GM21528 (cell line): Measurements from ENCODE around the gene TRUB1.

Experiments used
- ATAC-seq: cut with Tn5 transposase; IDR thresholded peaks from one replicate; pipeline ENCODE4 v1.9.1; 2021; ENCODE audit warnings: mild to moderate bottlenecking, moderate library complexity; ENCODE audit not compliant: unreplicated experiment, low FRiP score

The TRUB1 gene

DNA sequence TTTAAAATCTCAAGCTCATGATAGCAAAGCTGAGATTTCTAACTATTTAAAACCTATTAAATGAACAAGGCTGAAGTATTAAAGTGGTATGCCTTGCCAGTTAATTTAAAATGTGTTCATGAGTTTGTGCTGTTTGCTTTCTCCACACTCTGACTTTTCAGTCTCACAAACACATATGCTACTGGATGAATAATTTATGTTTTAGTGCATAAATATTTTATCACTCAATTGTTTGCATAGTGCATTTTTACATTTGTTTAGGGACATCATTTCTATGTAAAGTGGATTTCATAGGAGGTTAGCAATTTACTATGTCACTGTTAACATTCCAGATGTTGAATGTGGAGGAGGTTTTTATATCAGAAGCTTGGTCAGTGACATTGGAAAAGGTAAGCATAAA lies 36.0 kb downstream of the TRUB1 start:
- ATAC-seq, result no peak

GRCh38 chr10:114974625-114975024 lies 36.6 kb downstream of the TRUB1 start:
- ATAC-seq, result no peak

GRCh38 chr10:114975091-114975490 lies 37.1 kb downstream of the TRUB1 start:
- ATAC-seq, result no peak

- ATAC-seq, result no peak
Measured at GRCh38 chr10:114982989-114983388, 45.0 kb downstream of the TRUB1 start.

- no peak for ATAC-seq
Measured at GRCh38 chr10:114987995-114988394, 50.0 kb downstream of the TRUB1 start.

DNA sequence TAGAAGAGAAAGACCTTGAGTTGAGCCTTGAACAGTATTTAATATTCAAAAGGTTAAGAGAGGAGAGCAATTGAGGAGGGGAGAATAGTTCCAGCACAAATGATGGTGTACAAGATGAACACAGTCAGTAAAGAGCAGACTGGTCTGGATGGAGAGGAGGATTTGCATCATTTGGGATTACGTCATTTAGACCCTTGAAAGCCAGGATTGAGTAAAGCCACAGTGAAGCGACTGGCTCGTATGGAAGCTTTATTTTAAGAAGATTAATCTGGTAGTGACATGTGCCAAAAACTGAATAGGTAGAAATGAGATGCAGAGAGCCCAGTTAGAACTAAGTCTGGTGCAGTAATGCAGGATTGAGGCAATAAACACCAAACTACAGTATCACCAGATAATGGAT lies 52.6 kb downstream of the TRUB1 start:
- no peak for ATAC-seq

DNA sequence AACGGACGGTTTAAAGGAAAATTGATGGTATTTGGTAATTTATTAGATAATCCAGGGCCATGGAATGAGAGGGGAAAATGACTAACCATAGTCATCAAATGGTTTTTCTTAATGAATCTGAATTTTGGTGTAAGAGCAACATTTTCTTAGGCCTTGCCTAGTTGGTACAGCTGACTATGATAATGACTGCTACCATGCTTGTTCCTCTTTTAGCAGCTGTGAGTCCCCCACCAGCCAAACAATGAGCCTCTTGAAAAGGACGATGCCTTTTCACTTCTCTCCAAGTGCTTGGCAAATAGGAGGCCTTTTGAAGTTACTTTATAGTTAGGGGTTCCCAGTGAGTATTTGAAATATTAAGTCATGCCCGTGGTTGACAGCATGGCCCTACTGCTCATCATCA lies 53.0 kb downstream of the TRUB1 start:
- no peak for ATAC-seq

- no peak for ATAC-seq
Measured at GRCh38 chr10:114992189-114992775, 54.3 kb downstream of the TRUB1 start.

DNA sequence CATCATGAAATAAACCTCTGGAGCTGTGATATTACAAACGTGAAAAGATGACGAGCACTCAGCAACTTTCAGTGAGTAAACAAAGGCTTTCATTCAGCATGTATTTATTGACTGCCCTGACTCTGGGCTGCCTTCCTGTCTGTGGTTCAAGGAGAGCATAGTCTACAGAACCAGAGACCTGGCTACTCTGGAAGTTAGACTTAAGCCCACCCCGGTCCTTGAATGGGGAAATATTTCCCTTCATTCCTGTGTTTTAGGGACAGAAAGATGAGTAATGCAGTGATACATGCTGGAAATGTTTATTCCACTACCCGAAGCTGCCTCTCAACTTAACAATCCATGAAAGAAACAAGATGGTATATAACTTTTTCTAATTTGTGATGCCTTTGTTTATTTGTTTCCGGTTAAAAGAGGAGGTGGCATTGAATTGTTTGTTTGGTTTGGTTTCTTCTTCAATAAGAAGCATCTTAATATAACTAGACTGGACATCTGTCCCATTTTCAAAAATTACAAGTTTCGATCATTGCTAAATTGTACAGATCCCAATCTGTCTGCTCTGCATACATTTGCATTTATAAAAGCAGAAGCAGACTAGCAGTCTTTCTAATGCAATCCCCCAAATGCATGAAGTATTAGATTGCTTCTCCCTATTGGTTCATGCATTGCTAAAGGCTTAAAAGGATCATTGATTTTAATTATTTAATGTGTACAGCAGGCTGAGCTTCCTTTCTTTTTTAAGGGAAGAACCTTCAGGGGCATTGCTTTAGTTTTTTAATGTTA lies 57.7 kb downstream of the TRUB1 start:
- ATAC-seq, result no peak

DNA sequence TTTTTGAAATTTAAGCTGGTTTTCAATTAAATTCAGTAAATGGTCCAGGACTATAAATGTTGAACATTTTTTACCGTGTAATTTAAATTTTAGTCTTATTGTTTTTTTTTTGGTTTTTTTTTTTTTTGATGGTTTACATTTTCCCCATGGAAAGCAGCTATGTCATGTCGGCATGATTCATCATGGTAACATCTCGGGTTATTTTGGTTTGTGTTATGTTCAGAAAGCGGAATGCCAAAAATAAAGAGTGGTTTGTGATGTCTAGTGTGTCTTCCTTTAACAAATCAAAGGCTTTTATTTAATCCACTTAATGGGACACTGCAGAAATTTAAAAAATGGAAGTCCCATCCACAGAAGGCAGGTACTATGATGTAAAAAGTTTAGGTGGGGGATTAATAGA lies 58.5 kb downstream of the TRUB1 start:
- no peak for ATAC-seq

DNA sequence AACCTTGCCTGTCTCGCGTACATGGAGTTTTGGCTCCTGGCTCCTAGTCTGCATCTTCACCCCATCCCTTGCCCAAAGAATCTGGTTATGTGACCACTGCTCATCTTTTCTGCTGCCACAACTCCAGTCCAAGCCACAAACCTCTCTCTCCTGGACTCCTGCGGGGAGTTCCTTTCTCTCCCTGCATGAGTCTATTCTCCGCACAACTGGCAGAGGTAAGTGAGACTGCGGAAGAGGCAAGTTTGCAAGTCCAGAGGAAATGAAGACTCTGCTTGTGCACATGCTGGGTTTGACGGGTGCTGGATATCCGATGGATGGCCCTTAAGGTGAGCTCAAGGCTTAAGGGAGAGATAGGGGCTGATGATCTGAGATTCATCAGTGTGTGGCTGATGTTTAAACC lies 61.0 kb downstream of the TRUB1 start:
- no peak for ATAC-seq

DNA sequence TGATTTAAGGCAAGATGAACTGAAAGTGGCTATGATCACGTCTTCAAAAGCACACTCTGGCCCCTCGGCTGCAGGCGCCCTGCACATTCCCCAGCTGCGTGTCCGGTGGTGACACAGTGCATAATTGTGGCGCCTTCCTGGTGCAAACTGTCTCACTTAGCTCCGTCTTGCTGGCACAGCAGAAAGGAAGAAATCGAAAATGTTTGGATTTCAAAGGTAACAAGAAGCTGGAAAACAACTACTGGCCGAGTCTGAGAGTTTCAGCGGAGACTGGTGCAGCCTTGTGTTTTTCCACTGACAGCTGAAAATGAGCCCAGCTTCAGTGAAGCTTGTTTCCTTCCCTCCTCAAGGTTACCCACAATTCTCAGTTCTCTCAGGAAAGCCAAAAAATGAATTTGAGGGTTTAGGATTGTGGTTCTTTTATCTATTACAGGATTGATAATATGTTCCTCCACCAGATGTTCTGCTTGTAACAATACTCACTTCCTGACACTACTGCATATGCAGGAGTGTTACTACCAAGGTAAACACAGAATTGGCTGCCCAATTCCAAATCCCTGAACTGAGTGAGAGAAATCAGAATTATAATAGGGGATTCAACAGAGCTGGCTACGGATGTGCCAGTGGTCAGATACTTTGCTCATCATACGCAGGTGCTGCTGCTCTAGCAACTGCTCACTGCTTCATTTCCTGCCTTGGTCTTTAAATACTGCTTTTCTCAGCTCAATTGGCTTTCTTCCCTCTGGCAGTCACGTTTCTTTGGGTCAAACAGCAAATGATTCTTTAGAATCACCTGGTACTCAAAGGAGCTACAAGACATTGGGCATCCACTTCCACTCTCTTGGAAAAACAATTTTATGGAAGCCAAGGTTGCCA lies 63.7 kb downstream of the TRUB1 start:
- ATAC-seq, result peak; percentile 76

DNA sequence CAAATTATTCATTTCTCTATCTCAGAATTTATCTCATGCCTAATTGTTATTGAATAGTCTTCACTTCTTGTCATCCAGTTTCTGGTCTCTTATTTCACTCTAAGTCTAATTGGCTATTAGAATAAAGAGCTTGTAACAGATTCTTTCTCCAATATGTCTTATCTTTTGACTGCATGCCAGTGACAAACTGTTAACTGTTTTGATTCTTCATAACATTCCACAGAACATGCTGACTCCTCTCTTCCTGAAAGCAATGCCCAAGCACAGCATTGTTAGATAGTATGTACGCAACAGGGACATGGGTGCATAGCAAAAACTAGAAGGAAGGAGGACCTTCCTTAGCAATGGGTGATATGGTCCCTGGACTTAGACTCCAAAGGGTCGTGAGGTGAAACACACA lies 65.4 kb downstream of the TRUB1 start:
- no peak for ATAC-seq

GRCh38 chr10:115004236-115004862 lies 66.4 kb downstream of the TRUB1 start:
- ATAC-seq, result no peak

DNA sequence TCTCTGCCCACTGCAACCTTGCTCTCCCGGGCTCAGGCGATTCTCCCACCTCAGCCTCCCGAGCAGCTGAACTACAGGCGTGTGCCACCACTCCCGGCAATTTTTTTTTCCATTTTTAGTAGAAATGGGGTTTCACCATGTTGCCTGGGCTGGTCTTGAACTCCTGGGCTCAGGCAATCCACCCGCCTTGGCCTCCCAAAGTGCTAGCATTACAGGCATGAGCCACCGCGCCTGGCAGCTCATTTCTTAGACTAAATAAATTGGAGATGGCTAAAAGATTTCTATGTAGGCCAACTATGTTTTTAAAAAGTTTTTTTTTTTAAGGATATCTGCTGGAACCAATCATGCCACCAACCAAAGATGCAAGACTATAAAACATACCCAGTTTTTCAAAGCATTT lies 67.8 kb downstream of the TRUB1 start:
- ATAC-seq, result no peak

- ATAC-seq, result no peak
Measured at GRCh38 chr10:115018185-115018931, 80.4 kb downstream of the TRUB1 start.

GRCh38 chr10:115020449-115020848 lies 82.5 kb downstream of the TRUB1 start:
- ATAC-seq, result no peak

DNA sequence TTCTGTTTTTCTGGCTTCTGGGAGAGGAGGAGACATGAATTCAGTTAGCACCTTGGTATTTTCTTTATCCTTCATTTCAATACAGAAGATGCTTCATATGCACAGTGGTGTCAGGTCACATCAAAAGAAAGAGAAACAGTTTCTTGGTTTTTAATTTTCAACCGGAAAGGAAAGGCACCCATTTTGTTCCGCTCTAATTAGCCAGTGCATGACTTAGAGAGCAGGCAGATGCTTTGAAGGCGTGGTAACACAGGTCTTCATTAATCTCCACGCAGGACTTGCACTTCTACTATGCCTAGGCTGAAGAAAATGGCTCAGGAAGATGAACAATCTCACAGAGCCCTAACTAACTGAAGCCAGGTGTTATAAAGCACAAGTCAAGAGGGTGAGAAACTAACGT lies 84.7 kb downstream of the TRUB1 start:
- no peak for ATAC-seq

GRCh38 chr10:115023715-115024114 lies 85.7 kb downstream of the TRUB1 start:
- ATAC-seq, result no peak

GRCh38 chr10:115024371-115024770 lies 86.4 kb downstream of the TRUB1 start:
- ATAC-seq, result no peak
